Measurements from ENCODE around the gene SELPLG.

SELPLG gene

DNA sequence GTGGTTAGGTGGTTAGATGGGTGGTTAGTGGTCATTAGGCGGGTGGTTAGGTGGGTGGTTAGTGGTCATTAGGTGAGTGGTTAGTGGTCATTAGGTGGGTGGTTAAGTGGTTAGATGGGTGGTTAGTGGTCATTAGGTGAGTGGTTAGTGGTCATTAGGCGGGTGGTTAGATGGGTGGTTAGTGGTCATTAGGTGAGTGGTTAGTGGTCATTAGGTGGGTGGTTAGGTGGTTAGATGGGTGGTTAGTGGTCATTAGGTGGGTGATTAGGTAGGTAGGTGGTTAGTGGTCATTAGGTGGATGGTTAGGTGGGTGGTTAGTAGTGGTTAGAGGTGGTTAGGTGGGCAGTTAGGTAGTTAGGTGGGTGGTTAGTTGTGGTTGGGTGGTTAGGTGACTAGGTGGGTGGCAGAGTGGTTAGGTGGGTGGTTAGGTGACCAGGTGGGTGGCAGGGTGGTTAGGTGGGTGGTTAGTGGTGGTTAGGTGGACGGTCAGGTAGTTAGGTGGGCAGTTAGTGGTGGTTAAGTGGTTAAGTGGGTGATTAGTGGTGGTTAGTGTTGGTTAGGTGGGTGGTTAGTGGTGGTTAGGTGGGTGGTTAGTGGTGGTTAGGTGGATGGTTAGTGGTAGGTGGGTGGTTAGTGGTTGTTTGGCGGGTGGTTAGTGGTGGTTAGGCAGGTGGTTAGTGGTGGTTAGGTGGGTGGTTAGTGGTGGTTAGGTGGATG, 27.8 kb downstream of the SELPLG start:
- DNase-seq (ENCODE audit: low read depth in 4 of 4, low spot score in 1 of 4): no peak

GRCh38 chr12:108605000-108605689, 28.5 kb downstream of the SELPLG start:
- DNase-seq (ENCODE audit: low read depth in 4 of 4, low spot score in 1 of 4): no peak

GRCh38 chr12:108604208-108604941, 29.3 kb downstream of the SELPLG start:
- no peak for DNase-seq (ENCODE audit: low read depth in 4 of 4, low spot score in 1 of 4)

DNA sequence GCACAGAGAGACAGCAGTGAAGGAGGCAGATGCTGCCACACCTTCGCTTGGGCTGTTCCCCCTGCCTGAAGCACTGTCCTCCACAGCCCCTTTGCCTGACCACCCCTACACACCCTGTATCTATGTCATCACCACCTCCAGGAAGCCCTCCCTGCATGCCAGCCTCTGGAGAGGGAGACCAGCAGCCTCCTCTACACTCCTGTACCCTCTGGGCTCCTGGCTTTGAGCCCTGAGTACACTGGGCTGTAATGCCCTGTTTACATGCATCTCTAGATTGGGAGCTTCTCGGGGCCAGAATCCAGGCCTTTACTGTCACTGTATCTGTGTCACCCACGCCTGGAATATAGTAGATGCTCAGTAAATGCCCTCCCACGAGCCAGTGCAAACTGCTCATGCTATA, 30.0 kb downstream of the SELPLG start:
- DNase-seq (ENCODE audit: low read depth in 4 of 4, low spot score in 1 of 4): no peak

DNA sequence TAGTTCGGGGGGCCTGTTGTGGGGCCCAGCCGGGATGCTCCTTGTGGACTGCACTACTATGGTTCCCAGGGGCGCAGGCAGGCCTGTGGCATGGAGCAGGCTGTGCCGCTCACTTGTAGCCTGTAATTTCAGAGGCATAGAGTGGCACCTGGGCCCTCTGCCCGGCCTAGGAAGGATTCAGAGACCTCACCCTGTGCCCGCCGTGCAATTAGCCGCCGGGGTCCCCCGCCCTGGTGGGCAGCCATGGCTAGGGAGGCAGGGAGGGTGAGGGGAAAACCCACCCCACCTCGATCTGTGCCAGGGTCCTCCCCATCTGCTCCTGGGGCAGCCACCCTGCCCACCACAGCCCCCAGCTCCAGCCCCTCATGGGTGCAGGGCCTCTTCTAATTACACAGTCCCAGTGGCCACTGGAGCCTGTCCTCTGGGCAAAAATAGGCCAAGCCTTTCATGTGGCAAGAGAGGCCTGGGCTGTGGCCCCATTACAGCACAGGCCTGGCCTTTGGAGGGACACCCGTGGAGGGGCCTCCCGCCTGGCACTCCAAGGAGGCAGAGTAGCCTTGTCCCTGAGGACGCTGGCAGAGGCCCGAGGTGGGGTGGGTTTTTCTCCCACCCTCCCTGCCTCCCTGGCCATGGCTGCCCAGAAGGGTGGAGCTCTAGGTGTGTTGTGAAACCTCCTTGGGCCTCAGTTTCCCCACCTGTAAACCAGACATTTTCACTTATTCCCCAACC, 30.6 kb downstream of the SELPLG start:
- DNase-seq (ENCODE audit: low read depth in 4 of 4, low spot score in 1 of 4): no peak

- DNase-seq (ENCODE audit: low read depth in 4 of 4, low spot score in 1 of 4): no peak
Measured at GRCh38 chr12:108602209-108602705, 31.4 kb downstream of the SELPLG start.

- no peak for DNase-seq (ENCODE audit: low read depth in 4 of 4, low spot score in 1 of 4)
Measured at GRCh38 chr12:108600702-108601007, 33.0 kb downstream of the SELPLG start.

- DNase-seq (ENCODE audit: low read depth in 4 of 4, low spot score in 1 of 4): no peak
Measured at GRCh38 chr12:108599948-108600701, 33.6 kb downstream of the SELPLG start.

DNA sequence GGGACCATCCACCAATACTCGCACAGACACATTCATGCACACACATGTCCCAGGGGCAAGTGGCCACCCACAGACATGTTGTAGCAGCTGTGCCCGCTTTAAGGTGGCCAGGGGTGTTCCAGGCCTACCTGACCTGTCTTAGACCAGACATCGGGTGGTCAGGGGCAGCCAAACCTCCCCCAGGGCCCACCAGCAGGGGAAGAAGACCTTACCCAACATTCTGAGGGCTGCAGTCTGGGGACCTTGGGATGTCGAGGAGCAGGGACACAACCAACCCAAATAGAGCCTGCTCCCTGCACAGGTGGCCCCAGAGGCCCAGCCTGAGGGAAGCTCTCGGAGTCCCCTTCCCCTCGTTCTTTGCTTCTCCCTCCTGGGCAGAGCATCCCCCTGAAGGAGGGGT, 34.2 kb downstream of the SELPLG start:
- no peak for DNase-seq (ENCODE audit: low read depth in 4 of 4, low spot score in 1 of 4)

DNA sequence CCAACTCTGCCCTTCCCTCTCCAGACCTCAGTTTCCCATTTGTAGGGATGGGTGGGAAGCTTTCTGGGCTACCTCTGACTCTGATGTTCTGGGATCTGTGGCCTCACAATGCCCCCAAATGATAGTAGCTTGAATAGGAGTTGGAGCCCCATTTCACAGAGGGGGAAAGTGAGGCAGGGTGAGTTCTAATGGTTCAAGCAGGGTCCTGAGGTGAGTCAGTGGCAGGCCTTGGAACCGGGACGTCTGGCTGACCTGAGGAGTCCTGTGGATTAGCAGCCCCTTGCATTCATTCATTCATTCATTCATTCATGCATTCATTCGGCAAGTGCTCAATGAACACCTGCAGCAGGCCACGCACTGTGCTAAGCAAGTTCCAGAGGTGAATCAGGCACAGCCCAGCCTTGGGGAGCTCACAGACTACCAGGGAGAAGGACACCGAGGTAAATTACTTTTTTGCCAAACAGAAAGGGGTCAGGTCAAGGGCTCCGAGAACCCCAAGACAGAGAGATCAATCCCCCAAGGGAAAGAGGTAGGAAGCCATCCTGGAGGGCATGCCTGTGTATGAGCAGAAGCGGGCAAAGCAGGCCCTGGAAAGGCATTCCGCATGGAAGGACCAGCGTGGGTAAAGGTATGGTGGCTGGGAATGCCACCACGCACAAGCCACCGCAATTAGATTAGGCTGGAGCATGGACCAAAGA, 35.0 kb downstream of the SELPLG start:
- no peak for DNase-seq (ENCODE audit: low read depth in 4 of 4, low spot score in 1 of 4)

DNA sequence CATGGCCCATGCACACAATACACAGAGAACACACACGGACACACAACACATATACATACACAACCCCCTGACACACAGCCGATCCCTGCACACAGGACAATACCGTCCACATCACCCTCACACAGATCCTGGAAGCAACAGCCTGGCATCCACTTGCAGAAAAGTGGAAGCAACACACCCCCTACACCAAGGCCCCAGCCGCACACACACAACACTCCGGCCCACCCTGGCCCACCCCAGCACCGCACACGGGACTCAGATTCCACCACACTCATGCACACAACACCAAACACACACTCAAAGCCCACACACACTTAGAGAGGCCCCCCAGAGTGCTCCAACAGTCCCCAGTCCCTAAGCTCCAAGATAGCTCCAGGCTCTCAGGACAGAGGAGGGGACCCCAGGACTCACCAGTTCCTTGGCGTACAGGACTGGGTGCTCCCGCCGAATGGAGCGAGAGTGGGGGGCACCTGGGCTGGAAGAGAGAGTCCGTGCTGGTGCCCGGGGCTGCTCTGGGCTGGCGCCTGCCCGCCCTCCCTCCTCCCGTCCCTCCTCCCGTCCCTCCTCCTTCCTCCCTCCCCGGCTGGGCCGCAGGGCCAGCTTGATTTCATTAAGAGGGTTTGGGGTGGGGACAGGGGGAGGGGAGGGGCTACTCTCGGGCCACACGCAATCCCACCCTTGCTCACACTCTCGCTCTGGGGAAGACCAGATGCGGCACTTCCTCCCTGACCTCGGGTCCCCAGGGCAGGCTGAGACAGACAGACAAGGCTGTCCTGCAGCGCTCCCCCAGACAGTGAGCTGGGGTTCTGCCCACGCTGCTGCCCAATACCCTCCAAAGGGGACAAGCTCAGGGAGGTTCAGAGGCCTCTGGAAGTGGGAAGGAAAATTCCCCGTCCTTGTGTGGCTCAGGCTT, 35.9 kb downstream of the SELPLG start, which contains the start of gene TMEM119:
TSS of gene TMEM119 (minus strand) at position 526 of the 913 bp plus-strand sequence. CDS start 5,701 bp downstream, outside the sequence.
- DNase-seq (ENCODE audit: low read depth in 4 of 4, low spot score in 1 of 4): no peak

DNA sequence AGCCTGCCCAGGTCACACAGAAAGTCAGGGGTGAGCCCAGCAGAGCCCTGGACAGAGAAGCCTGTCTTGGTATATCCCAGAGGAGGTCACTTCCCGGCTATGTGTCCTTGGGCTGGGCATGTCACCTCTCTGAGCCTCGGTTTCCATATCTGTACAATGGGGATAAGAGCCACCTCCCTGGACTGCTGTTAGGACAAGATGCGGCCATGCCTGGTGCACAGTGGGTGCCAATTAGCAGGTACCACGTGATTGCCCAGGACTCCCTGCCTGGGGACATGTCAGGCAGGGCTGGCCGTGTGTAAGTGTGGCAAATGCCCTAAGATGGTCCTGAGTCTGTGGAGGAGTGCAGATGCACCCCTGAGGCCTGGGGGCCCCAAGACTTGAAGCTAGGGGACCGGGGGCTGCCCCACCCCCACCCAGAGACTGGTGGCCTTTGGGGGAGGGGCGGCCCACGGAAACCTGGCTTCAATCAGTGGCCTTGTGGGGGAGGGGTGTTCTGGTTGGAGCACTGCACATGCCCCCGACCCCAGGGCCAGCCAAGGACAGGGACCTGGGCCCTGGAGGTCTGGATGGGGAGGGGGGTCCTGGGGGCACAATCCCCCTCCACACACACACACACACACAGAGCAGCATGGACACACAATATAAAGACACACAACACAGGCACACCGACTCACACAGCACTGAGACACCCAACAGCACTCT, 36.7 kb downstream of the SELPLG start:
- no peak for DNase-seq (ENCODE audit: low read depth in 4 of 4, low spot score in 1 of 4)

GRCh38 chr12:108595711-108596647, 37.7 kb downstream of the SELPLG start:
- no peak for DNase-seq (ENCODE audit: low read depth in 4 of 4, low spot score in 1 of 4)

GRCh38 chr12:108594960-108595710, 38.6 kb downstream of the SELPLG start:
- no peak for DNase-seq (ENCODE audit: low read depth in 4 of 4, low spot score in 1 of 4)

DNA sequence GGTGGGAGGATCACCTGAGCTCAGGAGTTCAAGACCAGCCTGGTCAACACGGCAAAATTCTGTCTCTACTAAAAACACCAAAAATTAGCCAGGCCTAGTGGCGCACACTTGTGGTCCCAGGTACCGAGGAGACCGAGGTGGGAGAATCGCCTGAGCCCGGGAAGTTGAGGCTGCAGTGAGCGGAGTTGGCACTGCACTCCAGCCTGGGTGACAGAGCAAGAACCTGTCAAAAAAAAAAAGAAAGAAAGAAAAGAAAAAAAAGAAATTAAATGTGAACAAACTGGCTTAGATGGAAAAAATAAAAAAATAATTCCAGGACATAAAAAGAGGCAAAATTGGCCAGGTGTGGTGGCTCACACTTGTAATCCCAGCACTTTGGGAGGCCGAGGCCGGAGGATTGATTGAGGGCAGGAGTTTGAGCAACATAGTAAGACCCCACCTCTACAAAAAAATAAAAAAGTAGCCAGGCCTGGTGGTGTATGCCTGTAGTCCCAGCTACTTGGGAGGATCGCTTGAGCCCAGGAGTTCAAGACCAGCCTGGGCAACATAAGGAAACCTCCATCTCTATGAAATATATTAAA, 39.3 kb downstream of the SELPLG start:
- DNase-seq (ENCODE audit: low read depth in 4 of 4, low spot score in 1 of 4): no peak

Data from stimulated activated CD4-positive, alpha-beta T cell treated with anti-CD3 and anti-CD28 coated beads, Interleukin-1b, Interleukin-23, amount 100 ng/mL, for 24 hours (primary cell).